Upper lobe of left lung (tissue), 6 donors: ENCODE results near the gene ASPHD2. TPM values are rescaled to one million over a fixed set of nuclear protein-coding genes. Genes with fewer than 3 reads are reported as not detected.
A peak's percentile ranks its signal among the peaks of the same experiment; 100 is the strongest.

Experiments used
- ATAC-seq, 2 donors: fragments of 200-7000 bp; cut with Tn5 transposase; one replicate each; pipeline ENCODE4 v1.9.1; 2022; ENCODE audit warnings: mild to moderate bottlenecking in 2 of 2, moderate library complexity in 2 of 2; ENCODE audit not compliant: low FRiP score in 2 of 2
- DNase-seq, 2 donors: peaks; one replicate each; pipeline ENCODE4 v3.0.0-alpha.2; 2019 to 2020
- H3K27ac ChIP-seq, 4 donors: fragments of 200-600 bp; sonication (generic); one replicate each; pipeline ENCODE4 v1.5.1; 2016 to 2019
- H3K27me3 ChIP-seq, 4 donors: fragments of 200-600 bp; sonication (generic); one replicate each; pipeline ENCODE4 v1.5.1; 2017 to 2019
- H3K36me3 ChIP-seq, 4 donors: fragments of 200-600 bp; sonication (generic); one replicate each; pipeline ENCODE4 v1.5.1; 2016 to 2019
- H3K4me1 ChIP-seq, 4 donors: fragments of 200-600 bp; sonication (generic); one replicate each; pipeline ENCODE4 v1.5.1; 2018 to 2019
- H3K4me3 ChIP-seq, 4 donors: fragments of 200-600 bp; sonication (generic); one replicate each; pipeline ENCODE4 v1.5.1; 2017 to 2019; ENCODE audit warnings: mild to moderate bottlenecking in 2 of 4, moderate library complexity in 1 of 4
- H3K9me3 ChIP-seq, 4 donors: fragments of 200-600 bp; sonication (generic); one replicate each; pipeline ENCODE4 v1.5.1; 2018 to 2019
- EP300 ChIP-seq, 4 donors: sonication (generic); formaldehyde crosslinking; IDR thresholded peaks; one replicate each; pipeline ENCODE4 v1.5.1; 2017; ENCODE audit warnings: antibody characterized with exemption in 4 of 4, control low read depth in 2 of 4
- POLR2A ChIP-seq, 4 donors: fragments of 450-650 bp; IDR thresholded peaks; one replicate each; pipeline ENCODE4 v1.5.1; 2016 to 2017; ENCODE audit warnings: antibody characterized with exemption in 4 of 4, mild to moderate bottlenecking in 2 of 4
- POLR2AphosphoS5 ChIP-seq, 2 donors: sonication (generic); formaldehyde crosslinking; IDR thresholded peaks; one replicate each; pipeline ENCODE4 v1.5.1; 2017; ENCODE audit warnings: antibody characterized with exemption in 2 of 2
- WGBS, 2 donors: methylation state at CpG; one replicate each; pipeline ENCODE4 v1.1.5; 2017 to 2018; 5-methylcytosine and 5-hydroxymethylcytosine counted together
- total RNA-seq, 6 donors: library from RNA; depleted of rRNA in 4 of 6; stranded (reverse); fragments of >200 nt in 4 of 6; gene quantifications; one replicate each; pipeline versions ENCODE4 v1.1.0 to v1.2.1, GENCODE V29; 2016 to 2021
- TF ChIP-seq, protein P1 (sequence below), 6 experiments: fragments of 450-650 bp in 4 of 6; fragments of 200-600 bp in 2 of 6; sonication (generic) in 2 of 6; IDR thresholded peaks; one replicate each; pipeline ENCODE4 v1.5.1; 2016 to 2019; ENCODE audit warnings: antibody characterized with exemption in 6 of 6
- donor health status: DM: no; HTN: no; CAD: no; lungs with moderate emphysema.
- donor health status: DM: no; HTN: yes; CAD: no; lungs with severe emphysema.

The ASPHD2 gene, protein sequence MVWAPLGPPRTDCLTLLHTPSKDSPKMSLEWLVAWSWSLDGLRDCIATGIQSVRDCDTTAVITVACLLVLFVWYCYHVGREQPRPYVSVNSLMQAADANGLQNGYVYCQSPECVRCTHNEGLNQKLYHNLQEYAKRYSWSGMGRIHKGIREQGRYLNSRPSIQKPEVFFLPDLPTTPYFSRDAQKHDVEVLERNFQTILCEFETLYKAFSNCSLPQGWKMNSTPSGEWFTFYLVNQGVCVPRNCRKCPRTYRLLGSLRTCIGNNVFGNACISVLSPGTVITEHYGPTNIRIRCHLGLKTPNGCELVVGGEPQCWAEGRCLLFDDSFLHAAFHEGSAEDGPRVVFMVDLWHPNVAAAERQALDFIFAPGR
- total RNA-seq = 1 to 10 TPM in 4 of 6 donors, under 1 TPM in 2; 0.33 to 2.1 (median 1.1) TPM

DNA sequence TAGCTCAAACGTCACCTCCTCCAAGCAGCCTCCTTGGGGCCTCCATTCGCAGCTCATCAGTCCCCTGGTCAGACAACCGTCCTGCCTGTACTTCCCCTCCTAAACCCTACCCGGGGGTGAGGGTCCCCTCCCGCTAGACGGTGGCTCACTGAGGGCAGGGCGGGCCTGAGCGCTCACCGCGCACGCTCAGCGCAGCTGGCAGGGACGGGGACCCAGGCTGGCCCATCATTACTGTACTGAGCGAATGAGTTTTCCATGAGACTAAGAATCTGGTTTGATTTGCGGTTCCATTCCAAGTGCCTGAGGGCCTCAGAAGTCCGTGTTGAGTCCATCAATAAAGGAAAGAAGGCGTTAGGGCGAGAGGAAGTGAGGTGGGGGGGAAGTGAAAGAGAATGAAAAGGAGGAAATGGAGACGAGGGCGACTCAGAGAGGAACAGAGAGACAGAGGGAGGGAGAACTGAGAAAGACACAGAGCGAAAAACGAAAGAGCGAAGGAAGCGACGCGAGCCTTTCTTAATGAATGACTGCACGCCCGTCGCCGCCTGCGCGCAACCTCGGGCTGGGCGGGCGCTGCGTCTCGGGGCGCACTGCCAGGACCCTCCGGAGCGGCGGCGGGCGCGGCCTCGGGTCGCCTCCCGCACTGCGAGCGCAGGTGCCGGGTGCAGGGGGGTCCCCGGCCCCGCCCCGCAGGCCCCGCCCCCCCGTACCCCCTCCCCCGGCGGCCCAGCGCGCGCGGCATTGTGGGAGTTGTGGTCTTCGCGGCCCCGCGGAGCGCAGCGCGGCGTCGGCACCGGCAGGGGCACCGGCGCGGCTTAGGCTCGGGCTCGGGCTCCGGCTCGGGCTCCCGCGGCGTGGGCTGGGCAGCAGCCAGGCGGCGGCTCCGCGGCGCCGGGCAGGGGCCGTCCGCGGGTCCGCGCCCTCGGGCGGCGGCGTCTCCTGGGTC lies at the start of gene ASPHD2:
Gene ASPHD2, plus strand, starts transcription at position 746 of the 943 bp plus-strand sequence. CDS start 4,356 bp downstream, outside the sequence.
- peak; percentile 47 to 94 for DNase-seq
- WGBS, 2 donors = 0 to 2% methylated on average over 24 to 47 of the region's 96 CpGs

DNA sequence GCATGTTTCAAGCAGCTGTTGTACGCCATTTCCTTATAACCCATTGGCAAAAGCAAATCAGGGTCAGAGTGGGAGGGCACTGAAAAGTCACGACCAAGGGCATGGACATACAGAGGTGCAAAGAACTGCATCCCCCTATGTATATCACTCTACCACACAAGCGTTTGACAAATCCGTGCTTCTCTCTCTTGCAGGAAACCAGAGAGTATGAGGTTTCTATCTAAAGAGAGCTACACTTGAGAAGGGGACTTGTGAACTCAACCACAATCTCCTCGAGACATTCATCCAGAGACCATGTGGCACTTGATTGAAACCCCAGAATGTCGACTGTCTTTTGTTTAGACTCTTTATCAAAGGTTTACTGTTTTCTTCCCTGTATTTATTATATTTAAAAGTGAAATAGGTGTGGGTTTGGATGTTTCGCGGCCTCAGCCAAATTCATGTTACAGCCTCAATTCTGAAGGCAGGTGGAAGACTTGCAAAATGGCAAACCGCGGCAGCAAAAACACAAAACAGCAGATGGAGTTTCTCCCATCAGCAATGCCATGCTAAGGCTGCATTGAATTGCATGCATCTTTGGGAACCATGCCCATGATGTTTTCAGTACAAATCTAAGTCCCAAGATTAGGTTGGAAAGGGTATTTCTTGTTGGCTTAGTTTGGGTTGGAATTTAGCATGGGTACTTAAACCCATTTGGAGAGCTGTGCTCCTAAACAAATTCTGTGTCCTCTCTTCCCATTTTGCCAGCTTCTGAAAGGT lies 48.8 kb upstream of the ASPHD2 start:
- Histone ChIP-seq H3K4me3 (no peak overlapping the region), H3K36me3 (no peaks in the 10 kb centered on the region), H3K4me1 (no peaks in the 10 kb centered on the region), H3K27ac (no peak overlapping the region), H3K27me3 (peaks cover 0 to 2% (median 0%) of the 10 kb centered on the region in 4 donors), H3K9me3 (peaks cover 0 to 4% (median 0%) of the 10 kb centered on the region in 4 donors)
- no peak for DNase-seq
- no peak for TF ChIP-seq POLR2AphosphoS5 (IDR thresholded peaks at IDR 0.05)
- TF ChIP-seq, protein P1, sequence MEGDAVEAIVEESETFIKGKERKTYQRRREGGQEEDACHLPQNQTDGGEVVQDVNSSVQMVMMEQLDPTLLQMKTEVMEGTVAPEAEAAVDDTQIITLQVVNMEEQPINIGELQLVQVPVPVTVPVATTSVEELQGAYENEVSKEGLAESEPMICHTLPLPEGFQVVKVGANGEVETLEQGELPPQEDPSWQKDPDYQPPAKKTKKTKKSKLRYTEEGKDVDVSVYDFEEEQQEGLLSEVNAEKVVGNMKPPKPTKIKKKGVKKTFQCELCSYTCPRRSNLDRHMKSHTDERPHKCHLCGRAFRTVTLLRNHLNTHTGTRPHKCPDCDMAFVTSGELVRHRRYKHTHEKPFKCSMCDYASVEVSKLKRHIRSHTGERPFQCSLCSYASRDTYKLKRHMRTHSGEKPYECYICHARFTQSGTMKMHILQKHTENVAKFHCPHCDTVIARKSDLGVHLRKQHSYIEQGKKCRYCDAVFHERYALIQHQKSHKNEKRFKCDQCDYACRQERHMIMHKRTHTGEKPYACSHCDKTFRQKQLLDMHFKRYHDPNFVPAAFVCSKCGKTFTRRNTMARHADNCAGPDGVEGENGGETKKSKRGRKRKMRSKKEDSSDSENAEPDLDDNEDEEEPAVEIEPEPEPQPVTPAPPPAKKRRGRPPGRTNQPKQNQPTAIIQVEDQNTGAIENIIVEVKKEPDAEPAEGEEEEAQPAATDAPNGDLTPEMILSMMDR (IDR thresholded peaks at IDR 0.05) = no peak
- ATAC-seq = no peak
- 74 to 77% methylated on average over 10 of the region's 10 CpGs for whole genome bisulfite sequencing, 2 donors

More for the DNA sequence above, at the start of gene ASPHD2:
- no peaks in the 10 kb centered on the region for H3K36me3 ChIP-seq
- peak within 1 kb of the TSS; percentile 45 to 76 (median 74) for H3K4me3 ChIP-seq
- H3K27ac ChIP-seq = peak within 1 kb of the TSS; percentile 61 to 81 (median 70)
- TF ChIP-seq EP300 (IDR thresholded peaks at IDR 0.05) (no peak), POLR2A (IDR thresholded peaks at IDR 0.05) (peak in 2 of 4 donors; percentile 31 to 70), POLR2AphosphoS5 (IDR thresholded peaks at IDR 0.05) (peak in 1 of 2 donors; percentile 51)
- TF ChIP-seq, protein P1 (IDR thresholded peaks at IDR 0.05) = peak in 2 of 6 experiments; percentile 10 to 18
- H3K9me3 ChIP-seq = no peaks in the 10 kb centered on the region
- peaks cover 5 to 16% (median 8%) of the 10 kb centered on the region in 4 donors for H3K4me1 ChIP-seq
- no peaks in the 10 kb centered on the region for H3K27me3 ChIP-seq
- ATAC-seq = peak; percentile 68 to 89

- H3K36me3 ChIP-seq = no peaks in the 10 kb centered on the region
- no peaks in the 10 kb centered on the region for H3K4me1 ChIP-seq
- no peak overlapping the region for H3K4me3 ChIP-seq
- no peak for ATAC-seq
- TF ChIP-seq POLR2AphosphoS5 (IDR thresholded peaks at IDR 0.05) (no peak), EP300 (IDR thresholded peaks at IDR 0.05) (no peak), POLR2A (IDR thresholded peaks at IDR 0.05) (no peak)
- TF ChIP-seq, protein P1 (IDR thresholded peaks at IDR 0.05) = no peak
- H3K9me3 ChIP-seq = peaks cover 0 to 4% (median 0%) of the 10 kb centered on the region in 4 donors
- WGBS, 2 donors = 68 to 72% methylated on average over 3 of the region's 3 CpGs
- H3K27me3 ChIP-seq = peaks cover 0 to 2% (median 0%) of the 10 kb centered on the region in 4 donors
- H3K27ac ChIP-seq = no peak overlapping the region
- no peak for DNase-seq
Observed at GRCh38 chr22:26382782-26383181, 46.3 kb upstream of the ASPHD2 start.

GRCh38 chr22:26383968-26384556 lies 45.0 kb upstream of the ASPHD2 start:
- H3K36me3 ChIP-seq = no peaks in the 10 kb centered on the region
- DNase-seq = no peak
- no peak overlapping the region for H3K4me3 ChIP-seq
- H3K4me1 ChIP-seq = no peaks in the 10 kb centered on the region
- no peak overlapping the region for H3K27ac ChIP-seq
- 70 to 78% methylated on average over 7 of the region's 7 CpGs for WGBS, 2 donors
- ATAC-seq = no peak
- peaks cover 0 to 2% (median 0%) of the 10 kb centered on the region in 4 donors for H3K9me3 ChIP-seq
- TF ChIP-seq POLR2A (IDR thresholded peaks at IDR 0.05) (no peak), EP300 (IDR thresholded peaks at IDR 0.05) (no peak), POLR2AphosphoS5 (IDR thresholded peaks at IDR 0.05) (no peak)
- TF ChIP-seq, protein P1 (IDR thresholded peaks at IDR 0.05) = no peak
- no peaks in the 10 kb centered on the region for H3K27me3 ChIP-seq
